T47D (cell line): ENCODE data around the gene ACVR1B.

ENCODE experiments used
- DNase-seq, 2 experiments: peaks; one replicate each; pipeline versions ENCODE4 v3.0.0 to v3.0.0-alpha.2; 2011 to 2012; ENCODE audit warnings: low read depth in 1 of 2, low spot score in 1 of 2
- JUND ChIP-seq: IDR thresholded peaks from 2 replicates; pipeline ENCODE4 v1.6.1; 2012; ENCODE audit warnings: low read depth
- in situ Hi-C: cut with HindIII; loops from 2 replicates; pipeline ENCODE4 v1.10.0; 2016; ENCODE audit warnings: low sequenced_read_pairs, low pct_unique_long_range_greater_than_20kb

ACVR1B gene

DNA sequence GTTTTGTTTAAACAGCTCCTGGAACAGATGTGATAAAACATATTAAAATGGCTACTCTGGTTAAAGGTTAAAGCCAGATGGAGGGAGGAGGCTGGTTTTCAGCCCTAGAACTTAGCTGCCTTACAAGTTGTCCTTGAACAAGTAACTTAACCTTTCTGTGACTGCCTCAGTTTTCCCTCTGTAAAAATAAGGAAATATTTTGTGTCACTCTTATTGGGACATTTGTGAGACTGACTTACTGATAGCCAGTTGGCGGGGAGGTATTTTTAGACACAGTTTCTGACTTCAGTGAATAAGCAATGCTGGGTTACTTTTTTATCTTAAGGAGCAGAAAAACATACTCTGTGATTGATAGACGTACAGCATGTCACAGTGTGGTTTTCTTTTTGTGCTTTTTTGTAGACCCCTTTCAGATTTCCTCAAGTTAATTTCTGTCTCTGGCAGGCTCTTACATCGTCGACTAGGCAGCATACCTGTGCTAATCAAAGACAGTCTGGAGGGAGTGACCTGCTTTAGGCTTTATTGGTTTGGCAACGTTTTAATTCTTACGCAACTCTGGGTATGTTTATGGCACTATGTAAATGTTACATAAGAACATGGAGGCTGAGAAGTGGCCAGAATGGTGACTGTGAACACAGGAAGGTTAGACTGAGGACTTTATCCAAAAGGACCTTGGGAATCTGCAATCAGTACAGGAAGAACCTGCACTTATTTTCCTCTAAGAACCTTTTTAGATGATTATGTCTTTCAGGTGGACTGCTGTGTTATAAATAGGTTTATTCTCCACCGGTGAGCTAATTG is 3.3 kb downstream of the ACVR1B start:
- in situ Hi-C loops = no loop called here
- DNase-seq = peak; percentile 34 to 86
- TF ChIP-seq JUND = no peak

DNA sequence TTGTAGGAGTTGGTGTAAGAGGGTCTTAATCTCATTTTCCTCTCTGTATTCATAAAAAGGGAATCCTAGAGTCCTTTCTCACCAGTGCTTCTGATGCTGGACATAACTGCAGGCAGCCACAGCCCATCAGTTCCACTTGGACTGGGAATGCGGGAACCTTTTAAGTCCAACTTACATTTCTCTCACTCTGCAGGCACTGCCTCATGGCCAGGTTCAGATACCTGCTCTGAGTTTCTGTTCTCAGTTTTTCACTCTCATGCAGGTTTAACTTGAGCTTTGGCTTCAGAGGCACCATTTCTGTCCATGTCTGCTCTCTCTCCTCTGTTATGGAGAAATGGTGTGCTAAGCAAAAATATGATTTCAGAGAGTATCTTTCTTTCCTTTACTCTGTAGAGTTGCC is 4.2 kb downstream of the ACVR1B start:
- no peak for DNase-seq
- no peak for TF ChIP-seq JUND
- in situ Hi-C loops = no loop called here

DNA sequence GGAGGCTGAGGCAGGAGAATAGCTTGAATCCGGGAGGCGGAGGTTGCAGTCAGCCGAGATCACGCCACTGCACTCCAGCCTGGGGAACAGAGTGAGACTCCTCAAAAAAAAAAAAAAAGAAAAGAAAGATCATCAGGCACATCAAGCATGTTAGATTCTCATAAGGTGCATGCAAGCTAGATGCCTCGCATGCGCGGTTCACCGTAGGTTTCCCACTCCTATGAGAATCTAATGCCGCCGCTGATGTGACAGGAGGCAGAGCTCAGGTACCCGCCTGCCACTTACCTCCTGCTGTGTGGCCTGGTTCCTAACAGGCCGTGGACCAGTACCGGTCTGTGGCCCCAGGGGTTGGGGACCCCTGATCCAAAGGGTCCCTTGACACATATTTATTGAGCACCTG is 7.0 kb downstream of the ACVR1B start:
- TF ChIP-seq JUND = no peak
- in situ Hi-C loops = no loop called here
- DNase-seq = no peak

DNA sequence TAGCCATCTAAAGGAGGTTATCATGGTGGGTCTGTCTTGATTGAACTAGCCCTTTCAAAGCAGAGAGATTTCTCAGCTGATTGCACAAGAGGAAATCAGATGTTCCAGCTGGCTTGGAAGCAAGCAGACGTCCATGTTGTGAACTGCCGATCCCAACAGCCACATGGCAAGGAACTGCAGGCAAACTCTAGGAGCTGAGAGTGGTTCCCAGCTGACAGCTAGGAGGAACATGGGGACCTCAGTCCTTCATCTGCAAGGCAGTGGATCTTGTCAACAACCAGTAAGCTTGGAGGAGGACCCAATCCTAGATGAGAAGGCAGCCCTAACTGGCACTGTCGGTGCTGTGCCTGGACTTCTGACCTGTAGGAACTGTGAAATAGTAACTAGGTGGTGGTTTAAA is 7.7 kb downstream of the ACVR1B start:
- TF ChIP-seq JUND = no peak

DNA sequence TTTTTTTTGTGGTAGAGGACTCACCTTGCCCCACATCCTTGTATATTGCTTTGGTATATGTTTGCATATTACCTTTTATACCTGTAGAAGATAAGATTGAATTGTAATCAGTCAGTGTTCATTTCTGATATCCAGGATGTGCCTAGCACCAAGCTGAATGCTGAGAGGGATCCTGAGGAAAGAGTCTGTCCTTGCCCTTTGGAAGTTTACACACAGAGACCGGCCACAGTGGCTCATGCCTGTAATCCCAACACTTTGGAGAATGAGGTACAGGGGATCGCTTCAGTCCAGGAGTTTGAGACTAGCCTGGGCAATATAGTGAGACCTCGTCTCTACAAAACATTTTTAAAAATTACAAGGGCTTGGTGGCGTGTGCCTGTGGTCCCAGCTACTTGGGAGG is 8.4 kb downstream of the ACVR1B start:
- in situ Hi-C loops = no loop called here
- no peak for TF ChIP-seq JUND
- DNase-seq = no peak

More for the DNA sequence above, 7.7 kb downstream of the ACVR1B start:
- in situ Hi-C loops = no loop called here
- no peak for DNase-seq

DNA sequence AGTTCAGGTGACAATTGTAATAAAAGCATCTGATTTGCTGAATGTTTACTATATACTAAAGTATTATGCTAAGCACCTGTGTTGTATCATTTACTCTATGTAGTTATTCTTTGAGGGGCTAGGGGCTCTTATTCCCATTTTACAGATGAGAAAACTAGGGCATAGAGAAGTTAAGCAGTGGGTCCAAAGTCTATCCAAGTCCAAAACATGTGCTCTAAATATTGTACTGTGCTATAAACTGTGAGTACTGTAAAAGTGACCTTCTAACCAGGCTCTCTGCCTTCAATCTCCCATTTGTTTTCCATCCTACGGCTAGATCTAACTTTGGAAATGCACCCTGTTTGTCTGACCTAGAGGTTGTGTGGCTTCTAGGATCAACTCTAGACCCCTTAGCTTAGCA is 9.0 kb downstream of the ACVR1B start:
- in situ Hi-C loops = no loop called here
- DNase-seq = no peak
- TF ChIP-seq JUND = no peak

DNA sequence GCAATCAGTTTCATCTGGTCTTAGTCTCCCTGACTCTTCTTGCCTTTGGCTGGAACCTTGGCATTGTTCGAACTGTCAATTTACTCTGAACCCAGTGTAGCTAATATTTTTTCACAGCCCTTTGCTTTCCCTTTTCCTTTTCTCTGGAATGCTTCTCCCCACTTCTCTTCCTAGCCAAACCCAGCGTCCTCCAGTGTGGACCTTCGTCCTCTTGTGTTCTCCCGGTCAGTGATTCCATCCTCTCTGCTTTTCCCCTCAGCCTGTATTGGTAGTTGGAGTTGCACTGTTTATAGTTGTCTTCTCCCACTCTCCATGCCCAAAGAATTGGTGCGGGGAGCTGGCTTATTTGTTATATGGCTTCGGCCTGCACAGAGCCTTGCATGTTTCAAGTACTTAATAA is 9.4 kb downstream of the ACVR1B start:
- no peak for DNase-seq
- no peak for TF ChIP-seq JUND
- in situ Hi-C loops = no loop called here

DNA sequence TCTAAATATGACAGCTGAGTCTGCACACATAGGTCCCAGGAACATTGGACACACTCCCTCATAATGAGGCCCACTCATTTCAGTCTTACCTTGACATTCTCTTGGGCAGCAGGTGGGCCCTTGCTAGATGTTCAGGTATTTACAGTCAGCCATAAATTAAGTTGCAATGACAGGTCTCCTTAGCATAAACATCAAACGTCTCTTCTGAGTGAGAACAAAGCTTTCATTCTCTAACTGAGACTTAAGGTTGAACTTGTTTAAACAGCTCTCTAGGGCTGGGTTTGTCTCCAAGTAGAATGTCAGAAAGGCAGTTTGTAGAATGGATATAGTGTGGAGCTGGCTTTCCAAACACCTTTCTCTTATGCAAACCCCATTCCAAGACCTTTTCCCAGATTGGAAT is 10.3 kb downstream of the ACVR1B start:
- DNase-seq = peak in 1 of 2 experiments; percentile 13
- in situ Hi-C loops = no loop called here

DNA sequence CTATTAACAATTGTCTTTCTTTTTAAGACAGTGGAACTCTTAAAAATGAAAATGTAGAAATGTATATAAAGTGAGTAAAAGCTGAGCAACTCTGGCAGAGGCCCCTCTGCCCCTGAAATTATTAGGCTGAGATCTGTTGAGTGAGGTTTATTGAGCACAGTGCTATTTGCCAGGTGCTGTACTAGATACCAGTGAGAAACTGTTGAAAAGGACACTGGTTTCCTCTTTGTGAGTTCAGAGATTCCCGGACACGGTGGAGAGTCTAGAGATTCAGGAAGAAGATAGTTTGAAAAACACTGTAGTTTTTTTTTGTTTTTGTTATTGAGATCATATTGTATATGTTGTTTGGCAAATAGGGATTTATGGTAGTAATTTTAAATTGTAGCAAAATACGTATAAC is 11.2 kb downstream of the ACVR1B start:
- in situ Hi-C loops = no loop called here
- no peak for TF ChIP-seq JUND
- no peak for DNase-seq

More for the DNA sequence above, 10.3 kb downstream of the ACVR1B start:
- TF ChIP-seq JUND = no peak

DNA sequence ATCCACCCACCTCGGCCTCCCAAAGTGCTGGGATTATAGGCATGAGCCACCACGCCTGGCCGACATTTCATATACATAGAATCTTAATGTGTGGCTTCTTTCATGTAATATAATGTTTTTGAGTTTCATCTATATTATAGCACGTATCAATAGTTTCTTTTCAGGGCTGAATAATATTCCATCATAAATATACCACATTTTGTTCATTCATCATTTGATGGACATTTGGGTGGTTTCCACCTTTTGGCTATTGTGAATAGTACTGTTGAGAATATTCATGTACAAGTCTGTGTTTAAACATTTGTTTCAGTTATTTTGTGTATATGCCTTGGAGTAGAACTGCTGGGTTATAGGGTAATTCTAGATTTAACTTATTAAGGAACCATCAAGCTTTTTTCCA is 12.0 kb downstream of the ACVR1B start:
- DNase-seq = no peak
- in situ Hi-C loops = no loop called here
- no peak for TF ChIP-seq JUND

DNA sequence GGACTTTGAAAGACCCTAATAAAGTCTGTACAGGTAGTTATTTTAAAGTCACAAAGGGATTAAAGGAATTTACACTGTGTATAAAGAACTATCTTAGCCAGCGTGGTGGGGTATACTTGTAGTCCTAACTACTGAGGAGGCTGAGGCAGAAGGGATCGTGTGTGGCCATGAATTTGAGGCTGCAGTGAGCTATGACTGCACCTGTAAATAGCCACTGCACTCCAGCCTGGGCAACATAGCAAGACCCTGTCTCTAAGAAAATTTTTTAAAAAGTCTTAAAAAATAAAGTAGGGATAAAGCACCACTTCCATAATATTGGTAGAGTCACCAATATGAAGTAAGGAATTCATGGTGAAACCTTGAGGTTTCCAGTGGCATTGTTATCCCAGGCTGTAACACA is 18.1 kb downstream of the ACVR1B start:
- in situ Hi-C loops = no loop called here
- TF ChIP-seq JUND = no peak
- DNase-seq = no peak

DNA sequence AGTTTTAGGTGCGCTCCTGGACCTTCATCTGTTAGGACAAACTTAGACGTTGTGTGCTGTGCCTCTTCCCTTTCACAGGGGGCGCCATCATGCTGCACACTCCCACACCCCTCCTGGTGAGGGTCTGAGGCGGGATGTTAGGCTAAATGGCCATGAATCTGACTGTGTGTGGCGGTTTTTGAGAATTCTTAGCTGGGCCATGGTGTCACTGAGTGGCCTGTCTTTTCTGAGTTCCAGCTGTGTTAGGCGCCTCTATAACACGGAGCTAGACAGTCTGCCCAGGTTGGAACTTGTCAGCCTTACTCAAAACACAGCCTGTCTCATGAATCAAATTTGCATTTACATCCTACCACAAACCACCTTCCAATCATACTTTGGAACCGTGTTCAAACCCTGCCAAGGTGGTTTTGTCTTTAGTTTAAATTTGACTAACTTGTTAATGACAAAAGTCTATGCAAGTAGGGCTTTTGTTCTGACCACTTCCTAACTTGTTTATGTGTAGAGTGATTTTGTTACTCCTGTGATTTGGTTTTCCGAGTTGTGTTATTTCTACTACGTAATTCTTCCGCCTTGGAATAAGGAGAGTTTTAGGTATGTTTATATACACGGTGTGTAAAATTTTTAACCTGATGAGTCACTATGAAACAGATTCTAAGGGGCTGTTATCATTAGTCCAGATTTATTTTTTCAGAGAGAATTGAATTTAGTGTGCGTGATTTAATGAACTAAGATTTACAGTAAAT is 19.6 kb downstream of the ACVR1B start:
- in situ Hi-C loops = no loop called here

DNA sequence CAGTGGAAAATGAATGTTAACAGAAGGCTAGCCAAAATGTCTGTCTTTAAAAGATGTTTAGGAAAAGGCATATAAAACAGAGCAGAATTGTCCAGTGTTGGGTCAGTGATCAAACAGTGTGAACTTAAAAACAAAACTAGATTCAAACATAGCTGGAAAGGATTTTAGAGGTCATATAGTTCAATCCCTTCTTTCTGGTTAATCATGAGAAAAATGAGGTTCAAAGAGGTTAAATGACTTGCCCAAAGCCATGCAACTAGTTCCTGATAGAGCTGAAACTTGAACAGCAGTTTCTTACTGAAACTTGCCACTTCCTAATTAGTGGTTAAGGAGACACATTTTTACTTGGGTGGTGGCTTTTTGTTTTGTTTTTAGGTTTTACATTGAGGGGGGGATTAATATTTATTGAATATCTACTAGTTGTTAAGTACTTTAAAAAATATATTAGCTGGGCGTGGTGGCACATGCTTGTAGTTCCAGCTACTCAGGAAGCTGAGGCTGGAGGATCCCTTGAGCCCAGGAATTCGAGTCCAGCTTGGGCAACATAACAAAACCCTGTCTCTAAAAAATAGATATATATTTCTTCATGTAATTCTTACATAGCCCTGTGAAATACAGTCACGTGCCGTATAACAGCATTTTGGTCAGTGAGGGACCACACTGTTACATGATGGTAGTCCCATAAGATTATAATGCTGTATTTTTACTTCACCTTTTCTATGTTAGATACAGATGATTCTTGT is 20.4 kb downstream of the ACVR1B start:
- no peak for TF ChIP-seq JUND
- DNase-seq = no peak
- in situ Hi-C loops = no loop called here

More for the DNA sequence above, 19.6 kb downstream of the ACVR1B start:
- no peak for TF ChIP-seq JUND
- DNase-seq = no peak
